Mucosa of gallbladder (tissue), 1 donor: ENCODE data around the gene GLCE. TPM values are rescaled to one million over a fixed set of nuclear protein-coding genes. Genes with fewer than 3 reads are reported as not detected.
"Not testable (repeated sequence)": the region's sequence is repeated elsewhere in the genome, so short reads cannot be mapped to it uniquely, and the experiment has no call there.

Experiments used
- DNase-seq: peaks from one replicate; pipeline ENCODE4 v3.0.0-alpha.2; 2020; ENCODE audit warnings: low spot score
- total RNA-seq: library from RNA; stranded (reverse); gene quantifications from one replicate; pipeline ENCODE4 v1.2.1, GENCODE V29; 2021
- donor health status: DM: no; HTN: no; CAD: no.

GLCE gene
- total RNA-seq, 1 donor from 2014 or later, result 21.8 TPM

DNA sequence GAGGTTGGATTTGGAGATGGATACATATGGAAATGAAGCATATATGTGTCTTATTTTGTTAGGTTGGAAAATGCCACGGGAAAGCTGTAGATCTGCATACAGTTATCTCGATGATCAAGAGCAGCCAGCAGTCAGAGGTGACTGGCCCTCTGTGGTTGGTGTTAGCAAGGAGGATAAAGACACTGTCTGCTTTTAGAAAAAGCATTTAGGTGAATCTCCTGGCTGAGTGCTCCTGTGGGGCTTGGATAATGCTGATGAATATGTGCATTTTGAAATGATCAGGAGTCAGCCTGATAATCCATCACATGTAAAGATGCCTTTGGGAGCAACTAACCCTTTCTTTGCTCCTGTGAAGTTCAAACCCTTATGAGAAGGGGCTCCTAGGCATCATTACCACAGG is 24.9 kb upstream of the GLCE start:
- no peak for DNase-seq

DNA sequence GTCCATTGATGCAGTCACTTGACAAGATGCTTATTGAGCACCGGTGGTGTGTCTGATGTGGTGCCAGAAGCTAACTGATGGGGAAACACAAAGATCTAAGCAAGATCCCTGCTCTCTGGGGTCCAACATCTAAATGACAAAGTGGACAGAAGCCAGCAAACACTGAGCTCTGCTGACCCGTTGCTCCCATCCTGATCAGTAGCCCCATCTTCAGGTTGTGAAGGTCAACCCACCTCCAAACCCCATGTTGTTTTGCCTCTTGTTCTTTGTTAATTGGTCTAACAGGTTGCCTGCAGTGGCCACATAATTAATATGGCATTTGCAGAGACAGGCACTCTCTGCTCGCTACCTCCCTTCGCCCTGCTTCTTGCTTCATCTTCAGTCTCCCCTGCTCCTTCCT is 21.5 kb upstream of the GLCE start:
- DNase-seq, result no peak

DNA sequence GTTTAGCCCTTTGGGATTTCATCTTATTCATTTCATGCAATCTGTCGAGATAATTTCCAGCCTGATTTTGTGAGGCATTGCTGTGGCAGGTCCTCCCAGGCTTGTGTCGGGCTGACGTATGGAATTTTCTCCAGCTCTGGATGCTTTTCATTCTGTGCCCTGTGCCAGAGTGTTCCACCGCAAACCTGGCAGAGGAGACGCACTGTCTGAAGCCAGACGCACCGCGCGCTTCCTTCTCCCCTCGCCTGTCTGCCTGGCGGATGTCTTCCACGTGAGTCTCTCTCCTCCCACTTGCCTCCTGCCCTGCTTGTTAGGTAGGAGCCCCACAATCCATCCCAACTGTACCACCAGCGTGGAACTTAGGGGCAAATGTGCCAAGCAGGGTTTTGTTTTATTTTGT is 20.1 kb upstream of the GLCE start:
- DNase-seq, result no peak

DNA sequence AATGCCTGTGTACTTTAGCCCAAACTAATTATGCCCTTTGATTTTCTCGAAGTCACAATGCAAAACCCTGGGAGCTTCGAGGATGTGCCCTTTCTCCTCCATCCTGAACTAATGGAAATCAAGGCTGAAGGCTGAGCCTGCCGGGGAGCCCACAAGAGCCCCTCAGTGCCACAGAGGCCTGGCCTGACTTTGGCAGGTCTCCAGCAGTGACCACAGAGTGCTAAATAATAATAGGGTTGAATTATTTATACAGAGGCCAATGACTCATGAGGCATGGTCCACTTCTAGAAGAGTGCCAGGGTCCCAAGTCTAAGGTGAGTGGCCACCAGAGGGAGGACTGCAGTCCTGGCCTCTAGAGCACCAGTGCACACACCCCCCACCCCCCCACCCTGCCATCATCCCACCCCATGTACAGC is 19.1 kb upstream of the GLCE start:
- no peak for DNase-seq

DNA sequence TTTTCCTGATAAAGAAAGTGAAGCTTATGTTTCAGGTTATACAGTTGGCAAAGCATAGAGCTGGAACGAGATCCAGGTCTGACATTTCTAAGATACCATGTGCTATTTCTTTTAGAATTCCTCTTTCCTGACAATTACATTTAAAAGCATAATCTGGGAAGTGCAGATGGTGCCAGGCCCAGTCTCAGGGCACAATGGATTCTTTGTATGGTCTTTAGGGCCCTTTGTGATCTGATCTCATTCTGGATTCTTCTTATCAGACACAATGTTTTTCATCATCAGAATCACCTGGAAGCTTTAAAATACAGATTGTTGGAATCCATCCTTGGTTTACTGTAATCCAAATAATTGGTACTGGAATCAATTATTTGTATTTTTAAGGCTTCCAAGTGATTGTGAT is 18.6 kb upstream of the GLCE start:
- DNase-seq, result no peak

DNA sequence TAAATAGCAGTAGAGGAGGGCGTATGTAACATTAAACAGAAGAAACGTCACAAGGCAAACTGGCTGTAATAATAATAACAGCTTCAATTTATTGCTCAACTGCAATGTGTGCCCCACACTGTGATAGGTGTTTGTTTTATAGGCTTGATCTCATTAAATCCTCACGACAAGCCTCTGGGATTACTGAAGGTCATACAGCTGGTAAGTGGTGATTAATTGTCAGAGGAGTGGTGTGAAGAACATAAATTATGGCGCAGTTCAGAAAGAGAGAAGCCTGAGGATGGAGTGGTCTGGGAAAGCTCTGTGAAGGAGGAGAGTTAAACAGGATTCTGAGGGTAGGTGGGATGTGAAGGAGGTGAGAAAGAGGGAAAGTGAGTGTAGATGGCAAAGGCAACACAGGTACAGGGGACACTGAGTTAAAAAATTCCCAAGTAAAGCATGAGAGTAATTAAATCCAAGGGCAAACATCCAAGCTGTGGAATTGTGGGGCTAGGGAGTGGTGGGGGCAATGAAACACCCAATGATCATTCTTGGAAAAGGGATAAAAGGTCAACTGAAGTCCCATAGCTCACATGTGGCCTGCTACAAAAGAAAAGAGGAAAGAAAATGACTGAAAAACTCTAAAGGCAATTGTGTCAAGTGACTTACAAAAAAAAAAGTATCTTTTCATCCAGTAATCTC is 16.5 kb upstream of the GLCE start:
- DNase-seq, result no peak

DNA sequence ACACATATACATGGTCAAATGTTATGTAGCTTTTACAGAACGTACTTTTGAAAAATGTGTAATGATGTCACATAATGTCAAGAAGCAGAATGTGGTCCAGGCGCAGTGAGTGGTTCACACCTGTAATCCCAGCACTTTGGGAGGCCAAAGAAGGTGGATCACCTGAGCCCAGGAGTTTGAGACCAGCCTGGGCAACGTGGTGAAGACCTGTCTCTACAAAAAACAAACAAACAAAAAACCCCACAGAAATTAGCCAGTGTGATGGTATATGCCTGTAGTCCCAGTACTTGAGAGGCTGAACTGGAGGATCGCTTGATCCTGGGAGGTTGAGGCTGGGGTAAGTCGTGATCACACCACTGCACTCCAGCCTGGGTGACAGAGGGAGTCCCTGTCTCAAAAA is 15.9 kb upstream of the GLCE start:
- DNase-seq, result no peak

DNA sequence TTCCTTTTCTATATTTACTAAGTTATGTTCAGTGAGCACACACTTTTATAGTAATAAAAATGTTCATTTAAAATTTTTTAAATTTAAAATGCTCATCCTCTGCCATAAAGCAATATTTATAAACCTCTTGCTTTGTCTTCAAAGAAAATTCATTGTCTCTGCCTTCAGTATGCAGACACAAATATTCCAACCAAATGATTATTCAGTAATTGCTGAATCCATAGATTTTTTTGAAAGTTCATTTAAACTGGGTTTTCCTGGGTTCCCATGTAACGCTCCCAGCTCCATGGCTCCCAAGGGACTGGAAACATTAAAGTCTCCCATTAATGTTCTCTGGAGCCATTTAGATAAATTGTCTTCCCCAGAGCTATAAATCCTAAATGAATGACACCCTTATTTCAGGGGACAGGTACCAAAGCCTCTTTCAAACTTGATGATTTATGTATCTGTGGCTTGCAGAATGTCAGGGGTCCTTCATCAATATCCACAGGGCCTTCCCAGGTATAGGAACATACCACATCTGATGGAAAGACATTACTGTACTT is 15.2 kb upstream of the GLCE start:
- no peak for DNase-seq

DNA sequence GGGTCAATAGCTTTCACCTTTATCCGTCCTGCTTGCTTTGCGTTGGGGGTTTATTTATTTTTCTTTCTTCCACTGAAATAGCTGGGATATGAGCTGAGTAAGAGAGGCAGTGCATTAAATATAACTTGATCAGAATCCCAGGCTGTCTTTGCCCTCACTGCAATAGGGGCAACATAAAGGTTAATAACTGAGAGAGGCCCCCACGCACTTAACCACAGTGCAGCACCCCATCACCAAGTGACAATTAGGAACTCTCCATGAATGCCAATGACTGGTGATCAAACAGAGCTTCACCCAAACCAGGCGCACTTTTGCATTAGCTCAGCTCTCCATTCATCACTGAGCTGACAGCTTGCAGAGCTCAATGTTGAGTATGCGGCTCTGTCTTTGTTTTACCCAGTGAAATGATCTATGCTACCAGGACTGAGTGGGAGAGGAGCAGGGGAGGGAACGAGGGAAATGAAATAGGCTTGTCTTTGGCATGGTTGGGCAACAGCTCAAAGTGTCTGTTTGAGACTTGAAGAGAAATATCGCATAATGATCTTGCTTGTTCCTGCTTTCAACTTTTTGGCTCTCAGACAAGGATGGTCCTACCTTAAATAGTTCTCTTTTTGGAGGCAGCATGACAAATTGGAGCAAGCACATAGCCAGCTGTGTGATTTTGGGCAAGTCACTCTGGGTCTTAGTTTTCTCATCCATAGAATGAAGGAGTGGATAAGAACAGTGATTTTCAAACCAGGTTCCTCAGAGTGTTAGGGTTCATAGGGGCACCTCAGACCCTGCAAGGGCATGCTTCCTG is 14.5 kb upstream of the GLCE start:
- DNase-seq, result no peak

DNA sequence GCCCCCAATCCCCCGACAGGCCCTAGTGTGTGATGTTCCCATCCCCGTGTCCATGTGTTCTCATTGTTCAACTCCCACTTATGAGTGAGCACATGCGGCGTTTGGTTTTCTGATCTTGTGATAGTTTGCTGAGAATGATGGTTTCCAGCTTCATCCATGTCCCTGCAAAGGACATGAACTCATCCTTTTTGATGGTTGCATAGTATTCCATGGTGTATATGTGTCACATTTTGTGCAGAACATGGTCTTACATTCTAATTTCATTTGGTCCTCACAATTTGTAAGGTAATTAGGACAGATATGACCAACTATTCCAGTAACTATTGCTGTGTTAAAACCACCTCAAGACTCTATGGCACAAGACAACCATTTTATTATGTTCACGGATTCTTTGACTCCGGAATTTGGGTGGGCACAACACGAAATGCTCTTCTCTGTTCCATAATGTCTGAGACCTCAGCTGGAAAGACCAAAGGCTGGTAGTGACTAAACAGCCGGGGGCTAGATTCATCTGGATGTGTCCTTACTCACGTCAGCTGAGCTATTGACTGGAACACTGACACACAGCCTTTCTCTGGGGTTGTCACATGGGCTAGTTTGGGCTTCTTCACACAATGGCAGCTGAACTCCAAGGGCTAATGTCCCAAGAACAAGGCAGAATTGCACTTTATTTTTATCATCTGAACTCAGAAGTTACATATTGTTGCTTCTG is 13.6 kb upstream of the GLCE start:
- DNase-seq, result no peak

DNA sequence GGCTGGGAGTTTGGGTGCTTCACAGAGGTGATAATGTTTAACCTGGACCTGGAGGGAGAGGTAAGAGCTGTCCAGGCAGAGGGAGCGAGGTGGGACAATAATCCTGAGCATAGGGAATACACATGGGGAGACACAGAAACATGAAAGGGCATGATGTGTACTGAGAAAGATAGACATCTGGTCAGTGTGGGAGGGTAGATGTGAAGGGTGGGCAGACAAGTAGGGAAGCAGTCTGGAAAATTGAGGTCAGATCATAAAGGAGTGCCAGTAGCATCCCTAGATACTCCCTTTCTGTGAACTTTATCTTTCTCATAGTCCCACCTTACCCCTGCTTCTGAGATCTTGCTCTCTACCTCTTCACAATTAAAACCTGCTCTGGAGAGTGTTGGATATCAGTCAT is 12.0 kb upstream of the GLCE start:
- DNase-seq, result no peak

DNA sequence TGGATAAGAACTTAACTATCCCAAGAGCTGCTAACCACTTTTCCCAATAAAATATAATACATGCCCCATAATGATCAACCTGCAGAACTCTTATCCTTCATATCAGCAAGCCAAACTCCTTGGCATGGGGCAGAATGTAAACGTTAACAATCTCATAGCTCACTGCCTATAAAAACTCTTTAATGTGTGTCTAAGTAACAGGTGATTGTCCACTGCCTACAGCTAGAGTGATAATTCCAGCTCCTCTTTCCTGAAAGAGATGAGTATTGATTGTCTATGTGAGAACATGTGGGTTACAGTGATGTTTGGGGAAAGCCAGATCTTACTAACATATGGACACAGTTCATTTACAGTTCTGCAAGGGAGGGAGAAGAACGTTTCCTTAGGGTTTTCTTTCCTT is 11.3 kb upstream of the GLCE start:
- DNase-seq, result no peak

DNA sequence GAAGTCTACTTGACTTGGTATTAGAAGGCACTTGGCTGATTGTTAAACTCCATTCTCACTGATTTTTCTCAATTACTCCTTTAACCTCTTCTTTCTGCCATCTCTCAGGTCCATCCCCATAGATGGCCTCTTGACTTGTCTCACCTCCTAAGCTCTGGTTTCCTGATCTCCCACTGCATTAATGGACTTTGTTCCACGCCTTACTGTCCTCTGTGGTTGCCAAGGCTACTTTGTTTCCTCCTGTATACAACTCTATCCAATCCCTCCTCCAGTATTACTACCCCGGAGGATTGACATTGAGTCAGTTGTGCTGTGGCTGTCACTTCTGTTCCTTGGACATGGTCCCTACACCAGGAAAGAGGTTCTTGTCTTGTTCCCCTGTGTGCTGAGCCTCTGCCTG is 10.6 kb upstream of the GLCE start:
- DNase-seq, result no peak

DNA sequence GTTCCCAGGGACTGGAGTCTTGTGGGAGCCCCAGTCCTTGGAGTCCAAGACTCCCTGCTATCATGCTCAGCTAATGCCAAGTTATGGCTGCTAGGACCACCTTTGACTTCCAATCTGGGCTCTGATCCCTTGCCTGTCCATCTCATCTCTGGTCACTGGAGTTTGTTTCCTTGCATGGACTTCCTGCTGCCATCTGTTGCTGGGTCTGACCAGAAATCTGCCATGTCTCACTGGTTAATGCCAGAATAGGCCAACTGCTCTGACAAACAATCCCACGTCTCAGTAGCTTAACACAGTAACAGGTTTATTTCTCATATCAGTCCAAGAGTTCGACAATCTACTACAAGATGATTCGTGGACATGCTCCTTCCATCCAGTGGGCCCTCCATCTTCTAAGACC is 10.1 kb upstream of the GLCE start:
- DNase-seq, result no peak

DNA sequence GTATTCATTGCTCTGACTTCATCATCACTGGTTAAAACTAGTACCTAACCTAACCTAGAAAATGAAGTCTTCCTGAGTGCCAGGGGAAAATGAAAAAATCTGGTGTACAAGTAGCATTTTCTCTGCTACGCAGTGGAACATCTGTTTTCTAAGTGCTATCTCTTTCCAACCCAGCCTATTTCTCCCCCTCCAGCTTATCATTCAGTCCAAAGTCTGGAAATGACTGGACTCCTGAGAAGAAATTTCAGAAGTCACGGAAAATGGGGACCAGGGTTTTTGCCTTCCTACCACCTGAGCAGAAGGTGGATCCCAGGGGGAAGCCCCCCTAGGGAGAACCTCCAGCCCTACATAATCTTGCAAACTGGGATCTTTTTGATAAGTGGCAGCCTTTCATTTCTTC is 9.6 kb upstream of the GLCE start:
- DNase-seq, result no peak

DNA sequence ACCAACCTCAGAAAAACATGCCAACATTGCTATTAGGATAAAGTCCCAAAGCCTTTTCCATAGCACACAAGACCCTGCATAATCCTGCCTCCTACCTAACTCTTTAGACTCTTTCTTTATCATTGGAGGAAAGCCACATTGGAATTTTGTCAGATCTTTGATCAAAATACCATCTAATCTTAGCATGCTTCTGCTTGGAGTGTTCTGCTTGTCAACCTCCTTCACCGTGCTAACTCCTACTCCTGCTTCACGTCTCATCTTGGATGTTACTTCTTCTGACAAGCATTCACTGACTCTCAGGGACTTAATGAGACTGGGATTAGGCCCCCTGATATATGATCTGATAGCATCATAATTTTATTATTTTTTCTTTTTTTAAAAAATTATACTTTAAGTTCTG is 7.4 kb upstream of the GLCE start:
- DNase-seq, result no peak

DNA sequence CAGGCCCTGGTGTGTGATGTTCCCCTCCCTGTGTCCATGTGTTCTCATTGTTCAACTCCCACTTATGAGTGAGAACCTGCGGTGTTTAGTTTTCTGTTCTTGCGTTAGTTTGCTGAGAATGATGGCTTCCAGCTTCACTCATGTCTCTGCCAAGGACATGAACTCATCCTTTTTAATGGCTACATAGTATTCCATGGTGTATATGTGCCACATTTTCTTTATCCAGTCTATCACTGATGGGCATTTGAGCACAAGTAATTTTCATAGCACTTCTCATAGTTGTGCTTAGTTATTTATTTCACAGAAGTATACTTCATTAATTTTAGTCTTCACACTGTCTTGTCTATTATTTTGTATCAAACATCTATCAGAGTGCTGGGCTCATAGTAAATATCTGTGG is 6.8 kb upstream of the GLCE start:
- DNase-seq, result not testable (repeated sequence)

DNA sequence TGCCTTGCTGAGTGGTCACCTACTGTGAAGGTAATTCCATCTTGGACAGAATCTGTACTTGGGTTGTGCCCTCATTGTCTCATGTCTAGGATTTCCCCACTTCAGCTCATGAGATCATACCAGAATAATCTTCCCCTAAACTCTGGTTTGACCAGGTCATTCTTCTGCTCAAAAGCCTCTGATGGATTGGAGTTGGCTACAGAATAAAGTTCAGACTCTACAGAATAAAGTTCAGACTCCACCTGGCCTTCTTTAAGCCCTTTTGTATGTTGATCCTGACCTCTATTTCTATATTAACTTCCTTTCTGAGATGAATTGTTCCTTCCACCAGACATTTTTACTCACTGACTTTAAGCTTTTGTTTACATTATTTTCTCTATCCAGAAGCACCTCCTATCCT is 6.4 kb upstream of the GLCE start:
- no peak for DNase-seq

DNA sequence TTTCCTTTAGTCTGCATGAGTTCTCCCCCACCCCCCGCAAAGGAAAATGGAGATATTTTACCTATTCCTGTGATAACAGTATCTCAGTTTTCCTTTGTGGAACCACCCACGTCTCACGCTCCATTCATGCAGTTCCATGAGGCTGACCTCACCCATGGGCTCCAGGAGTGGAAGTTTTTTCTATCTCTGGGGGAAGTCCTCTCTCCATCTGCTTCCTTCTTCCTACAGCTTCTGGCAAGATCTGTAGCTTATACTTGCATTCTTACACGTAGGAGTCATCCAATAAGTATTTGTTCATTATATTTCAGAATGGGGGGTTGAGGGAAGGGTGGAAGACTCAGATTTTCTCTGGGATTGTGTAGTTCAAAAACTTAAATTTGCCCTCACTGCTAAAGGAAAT is 5.8 kb upstream of the GLCE start:
- DNase-seq, result no peak

DNA sequence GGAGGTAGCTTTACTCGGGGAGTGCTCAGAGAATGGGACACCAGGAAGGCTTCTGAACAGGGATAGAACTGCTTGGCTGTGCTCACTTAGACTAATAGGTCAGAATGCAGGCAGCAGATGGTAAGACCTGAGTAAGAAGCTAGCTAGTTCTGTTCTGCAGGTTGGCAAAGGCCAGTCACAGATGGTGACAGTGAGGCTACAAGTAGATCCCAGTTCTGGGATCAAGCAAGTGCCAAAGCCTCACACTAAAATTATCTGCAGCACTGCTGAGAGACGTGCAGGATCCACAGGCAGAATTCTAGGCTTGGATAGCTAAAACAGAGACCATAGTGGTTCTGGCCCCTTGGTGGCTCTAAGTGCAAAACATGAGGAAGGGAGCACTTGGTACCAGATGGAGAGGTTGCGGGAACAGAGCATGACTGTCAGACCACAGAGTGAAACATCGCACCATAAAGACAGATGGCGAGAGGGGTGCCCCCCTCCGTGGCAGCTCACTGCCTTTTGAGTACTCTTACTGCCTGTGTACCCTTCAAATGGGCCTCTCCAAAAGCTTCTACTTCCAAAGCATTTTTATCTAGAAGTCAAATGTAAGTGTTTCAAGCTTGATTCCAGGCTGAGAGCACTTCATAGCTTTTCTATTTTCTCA is 3.6 kb upstream of the GLCE start:
- no peak for DNase-seq

DNA sequence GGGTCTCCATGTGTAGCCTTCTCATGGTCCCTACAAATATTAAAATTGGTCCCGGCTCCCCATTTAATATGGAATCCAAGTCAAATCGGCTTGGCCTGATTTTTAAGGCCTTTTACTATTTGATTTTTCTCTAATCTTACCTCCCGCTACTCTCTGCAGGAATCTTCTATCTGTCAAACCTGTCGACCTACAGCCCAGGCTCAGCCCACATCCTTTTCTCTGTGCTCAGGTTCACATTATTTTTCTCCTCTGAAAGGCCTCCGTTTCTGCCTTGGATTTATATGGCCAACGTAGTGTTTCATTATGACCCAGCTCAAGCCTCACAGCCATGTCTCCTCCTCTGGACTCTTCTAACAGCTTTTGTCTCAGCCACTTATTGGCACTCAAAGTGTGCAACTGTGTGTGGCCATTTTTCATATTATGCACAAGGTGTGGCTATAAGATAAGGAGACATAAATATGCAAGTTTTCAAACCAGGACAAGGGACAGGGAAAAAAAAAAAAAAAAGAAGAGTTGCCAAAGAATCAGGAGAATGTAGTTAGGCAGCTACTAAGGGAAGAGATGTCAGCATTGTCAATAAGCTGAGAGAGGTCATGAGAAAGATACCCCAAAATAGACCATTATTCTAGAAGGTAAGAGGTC is 2.1 kb upstream of the GLCE start:
- no peak for DNase-seq

DNA sequence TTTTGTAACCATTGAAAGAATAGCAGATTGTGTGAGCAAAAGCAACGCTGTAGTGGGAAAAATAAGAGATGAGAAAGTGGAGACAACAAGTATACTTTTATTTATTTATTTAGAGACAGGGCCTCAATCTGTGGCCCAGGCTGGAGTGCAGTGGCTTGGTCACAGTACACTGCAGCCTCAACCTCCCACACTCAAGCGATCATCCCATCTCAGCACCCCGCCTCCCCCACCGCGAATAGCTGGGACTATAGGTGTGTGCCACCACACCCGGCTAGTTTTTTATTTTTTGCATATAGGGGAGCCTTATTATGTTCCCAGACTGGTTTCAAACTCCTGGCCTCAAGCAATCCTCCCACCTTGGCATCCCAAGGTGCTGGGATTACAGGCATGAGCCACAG is 1.6 kb upstream of the GLCE start:
- no peak for DNase-seq
